Naive thymus-derived CD8-positive, alpha-beta T cell (primary cell): Measurements from ENCODE around the gene PCDHGA6. TPM values are rescaled to one million over a fixed set of nuclear protein-coding genes. Genes with fewer than 3 reads are reported as not detected.
A peak's percentile ranks its signal among the peaks of the same experiment; 100 is the strongest.
"Not testable (repeated sequence)": the region's sequence is repeated elsewhere in the genome, so short reads cannot be mapped to it uniquely, and the experiment has no call there.

ENCODE experiments used
- ATAC-seq, 2 donors: fragments of 150-1000 bp; cut with Tn5 transposase in 1 of 2; sonication (Bioruptor Pico), chemical (Tn5 transposase) in 1 of 2; 1 replicate in 1 of 2; 2 replicates in 1 of 2; pipeline ENCODE4 v1.10.0; 2021; ENCODE audit warnings: mild to moderate bottlenecking in 2 of 2, moderate library complexity in 2 of 2
- POLR2A ChIA-PET: fragments of 350-600 bp; sonication (Branson Sonifier 250); formaldehyde crosslinking; loops from one replicate; lab custom pipeline; 2021; ENCODE audit warnings: antibody characterized with exemption; lab: Charles Lee
- DNase-seq, 10 donors: peaks; one replicate each; pipeline versions ENCODE4 v3.0.0 to v3.0.0-alpha.2; 2020 to 2022
- H3K27ac Mint-ChIP-seq, 10 donors: one replicate each; pipeline ENCODE4 v1.8.0; 2020 to 2022; ENCODE audit warnings: mild to moderate bottlenecking in 10 of 10, mixed read lengths in 10 of 10, moderate library complexity in 4 of 10, inconsistent platforms in 1 of 10
- H3K27me3 Mint-ChIP-seq, 5 donors: one replicate each; pipeline ENCODE4 v1.8.0; 2021 to 2022; ENCODE audit warnings: mixed read lengths in 5 of 5
- H3K36me3 Mint-ChIP-seq, 3 donors: one replicate each; pipeline ENCODE4 v1.8.0; 2020 to 2022; ENCODE audit warnings: mixed read lengths in 3 of 3, mild to moderate bottlenecking in 2 of 3, inconsistent platforms in 1 of 3
- H3K4me1 Mint-ChIP-seq, 4 donors: one replicate each; pipeline ENCODE4 v1.8.0; 2021 to 2022; ENCODE audit warnings: mixed read lengths in 4 of 4
- H3K4me3 Mint-ChIP-seq, 10 donors: one replicate each; pipeline ENCODE4 v1.8.0; 2020 to 2022; ENCODE audit warnings: mild to moderate bottlenecking in 10 of 10, mixed read lengths in 10 of 10, moderate library complexity in 6 of 10, inconsistent platforms in 1 of 10
- H3K9me3 Mint-ChIP-seq, 9 donors: one replicate each; pipeline ENCODE4 v1.8.0; 2020 to 2022; ENCODE audit warnings: mixed read lengths in 9 of 9, mild to moderate bottlenecking in 3 of 9, inconsistent platforms in 1 of 9, moderate library complexity in 1 of 9
- polyA plus RNA-seq, 3 donors: library from polyadenylated mRNA; unstranded; fragments of 300-500 nt; fragmentation: Illumina TruSeq; gene quantifications; one replicate each; pipeline ENCODE4 v1.2.3, GENCODE V29; 2021
- total RNA-seq, 8 experiments: library from RNA in 2 of 8; stranded (reverse) in 2 of 8; gene quantifications; one replicate each; pipeline ENCODE4 v1.2.3 and lab custom pipeline; 2021 to 2026

The PCDHGA6 gene
- total RNA-seq, result under 1 TPM; 0.60 to 0.68 TPM
- under 1 TPM in 1 of 3 donors, not detected in 2; 0.05 TPM for polyA plus RNA-seq
- 0 to 2.5 (median 0.58) reads per million in 6 experiments for total RNA-seq (lab: John Stamatoyannopoulos, UW)

DNA sequence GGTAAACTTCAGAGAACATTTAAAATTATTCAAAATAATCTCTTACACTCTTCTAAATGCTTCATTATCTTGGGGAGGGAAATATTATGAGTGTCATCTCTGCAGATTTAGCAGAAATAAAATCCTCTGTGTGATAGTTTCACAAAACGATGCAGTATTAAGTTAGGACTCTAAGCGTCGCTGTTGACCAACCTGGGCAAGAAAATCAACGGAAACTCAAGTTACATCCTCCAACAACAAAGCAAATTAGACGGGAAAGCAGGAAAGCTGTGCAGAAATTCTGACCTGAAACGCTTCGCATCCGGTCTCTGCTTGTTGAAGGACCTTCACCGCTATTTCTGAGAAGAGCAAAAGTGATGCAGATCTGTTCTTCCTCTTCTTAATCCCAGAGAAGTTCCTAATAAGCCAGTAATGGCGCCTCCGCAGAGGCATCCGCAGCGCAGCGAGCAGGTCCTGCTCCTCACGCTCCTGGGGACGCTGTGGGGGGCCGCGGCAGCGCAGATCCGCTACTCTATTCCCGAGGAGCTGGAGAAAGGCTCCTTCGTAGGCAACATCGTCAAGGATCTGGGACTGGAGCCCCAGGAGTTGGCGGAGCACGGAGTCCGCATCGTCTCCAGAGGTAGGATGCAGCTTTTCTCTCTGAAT lies at the start of gene PCDHGA6:
Gene PCDHGA6 (plus strand): TSS at position 219 of the 645 bp plus-strand sequence. CDS start 193 bp downstream, at position 412.
- POLR2A ChIA-PET, result no interaction called here
- peak within 1 kb of the TSS in 8 of 10 donors; percentile 15 to 56 (median 38) for H3K4me3 Mint-ChIP-seq
- DNase-seq (no peak), ATAC-seq (no peak)
- peaks cover 29 to 70% (median 59%) of the 10 kb centered on the region in 5 donors for H3K27me3 Mint-ChIP-seq
- H3K4me1 Mint-ChIP-seq, result peaks cover 0 to 7% (median 4%) of the 10 kb centered on the region in 4 donors
- peaks cover 0 to 87% (median 34%) of the 10 kb centered on the region in 9 donors for H3K9me3 Mint-ChIP-seq
- peaks cover 16 to 60% (median 31%) of the 10 kb centered on the region in 3 donors for H3K36me3 Mint-ChIP-seq
- peak within 1 kb of the TSS in 1 of 10 donors; percentile 35 for H3K27ac Mint-ChIP-seq

DNA sequence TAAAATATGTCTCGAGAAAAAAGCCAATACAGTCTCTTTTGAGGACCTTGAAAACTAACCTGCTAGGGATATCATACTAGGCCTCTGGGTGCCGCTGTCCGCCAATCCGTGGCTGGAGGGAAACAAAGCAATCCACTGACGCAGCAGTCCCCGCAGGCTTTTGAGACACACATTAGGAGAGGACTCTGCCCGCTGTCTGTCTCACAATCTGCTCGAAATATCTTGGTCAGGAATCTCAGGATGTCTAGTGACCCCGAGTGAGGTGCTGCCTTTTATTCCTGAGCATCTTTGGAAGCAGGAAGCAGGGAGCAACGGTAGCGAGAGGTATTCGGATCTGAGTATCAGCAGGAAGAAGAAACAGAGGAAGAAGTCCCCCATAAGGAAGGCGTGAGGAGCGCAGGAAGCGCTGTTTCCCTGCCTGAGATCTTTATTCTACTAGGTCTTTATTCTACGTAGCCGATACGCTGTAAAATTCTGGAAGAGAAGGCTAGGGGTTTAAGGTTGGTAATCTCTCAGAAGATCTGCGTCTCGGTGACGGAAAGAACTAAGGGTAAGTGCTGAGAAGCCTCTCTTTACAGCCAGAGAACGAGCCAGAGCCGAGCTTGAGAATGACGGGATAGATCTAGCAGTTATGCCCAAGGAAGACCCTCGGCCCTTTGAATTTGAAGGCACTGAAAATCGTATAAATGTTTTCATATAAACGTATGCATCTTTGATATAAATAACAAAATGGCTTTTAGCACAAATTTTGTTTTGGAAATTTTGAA lies 47.4 kb upstream of the PCDHGA6 start:
- peak; percentile 96 to 97 for ATAC-seq
- peak overlapping the region; percentile 51 to 93 (median 88) for H3K27ac Mint-ChIP-seq

DNA sequence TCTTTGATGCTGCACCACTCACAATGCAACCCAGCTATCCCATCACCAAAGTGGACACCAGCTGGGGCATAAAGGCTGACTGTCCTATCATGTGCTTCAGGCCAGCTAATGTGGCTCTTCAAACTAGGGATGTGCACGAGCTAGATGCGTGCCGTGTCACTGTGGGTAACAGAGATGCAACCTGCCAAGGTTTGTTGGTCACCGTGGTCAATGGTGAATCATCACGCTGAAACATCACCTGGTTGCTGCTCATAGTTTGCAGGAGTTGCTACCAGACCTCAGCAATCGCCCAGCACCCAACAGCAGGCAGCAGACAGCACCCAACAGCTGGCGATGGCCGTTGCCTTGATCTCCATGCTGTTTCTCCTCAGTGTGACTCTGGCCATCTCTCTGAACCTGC lies 45.5 kb upstream of the PCDHGA6 start:
- Mint-ChIP-seq H3K27ac (no peak overlapping the region), H3K4me1 (peaks cover 6 to 8% (median 7%) of the 10 kb centered on the region in 4 donors), H3K36me3 (peaks cover 9 to 53% (median 48%) of the 10 kb centered on the region in 3 donors), H3K4me3 (no peak overlapping the region), H3K9me3 (peaks cover 5 to 75% (median 36%) of the 10 kb centered on the region in 9 donors), H3K27me3 (peaks cover 13 to 66% (median 58%) of the 10 kb centered on the region in 5 donors)
- DNase-seq (no peak), ATAC-seq (no peak)
- POLR2A ChIA-PET, result interaction anchor here (0.5 to 0.8 kb wide), 2 partner anchors 11 to 184 kb away, joined by 3 to 6 read pairs; no protein-coding TSS in a partner anchor

More for the DNA sequence above, 47.4 kb upstream of the PCDHGA6 start:
- Mint-ChIP-seq H3K36me3 (peaks cover 2 to 49% (median 42%) of the 10 kb centered on the region in 3 donors), H3K27me3 (peaks cover 8 to 48% (median 41%) of the 10 kb centered on the region in 5 donors), H3K4me3 (peak overlapping the region; percentile 84 to 98 (median 93)), H3K4me1 (peaks cover 6 to 8% (median 7%) of the 10 kb centered on the region in 4 donors), H3K9me3 (peaks cover 9 to 76% (median 28%) of the 10 kb centered on the region in 9 donors)
- POLR2A ChIA-PET, result interaction anchor here (0.7 kb wide), 1 partner anchor 1344 kb away, joined by 5 read pairs; no protein-coding TSS in a partner anchor
- peak in 9 of 10 donors; percentile 50 to 81 (median 66) for DNase-seq

DNA sequence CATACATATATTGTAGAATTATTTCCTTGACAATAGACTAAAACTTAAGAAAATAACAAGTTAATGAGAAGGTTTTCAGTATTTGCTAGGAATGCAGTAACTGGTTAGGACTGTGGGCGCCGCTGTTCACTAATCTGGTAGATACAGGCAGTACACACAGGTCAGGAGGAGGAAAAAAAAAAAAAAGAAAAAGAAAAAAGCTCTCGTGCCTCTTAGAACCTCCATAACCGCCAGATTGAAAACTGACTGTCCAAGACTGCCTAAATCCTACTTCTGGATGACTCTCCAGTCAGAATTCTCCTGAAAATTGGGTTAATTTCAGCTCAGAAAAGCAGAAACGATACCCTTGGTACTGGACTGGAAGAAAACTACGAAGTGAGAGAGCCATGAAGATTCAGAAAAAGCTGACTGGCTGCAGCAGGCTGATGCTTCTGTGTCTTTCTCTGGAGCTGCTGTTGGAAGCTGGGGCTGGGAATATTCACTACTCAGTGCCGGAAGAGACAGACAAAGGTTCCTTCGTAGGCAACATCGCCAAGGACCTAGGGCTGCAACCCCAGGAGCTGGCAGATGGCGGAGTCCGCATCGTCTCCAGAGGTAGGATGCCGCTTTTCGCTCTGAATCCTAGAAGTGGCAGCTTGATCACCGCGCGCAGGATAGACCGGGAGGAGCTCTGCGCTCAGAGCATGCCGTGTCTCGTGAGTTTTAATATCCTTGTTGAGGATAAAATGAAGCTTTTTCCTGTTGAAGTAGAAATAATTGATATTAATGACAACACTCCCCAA lies 43.2 kb upstream of the PCDHGA6 start, which contains the start of gene PCDHGA1:
Gene PCDHGA1 (plus strand): TSS at position 216 of the 782 bp plus-strand sequence.
- Mint-ChIP-seq H3K27ac (no peak within 1 kb of the TSS), H3K4me3 (peak within 1 kb of the TSS in 5 of 10 donors; percentile 5 to 53 (median 24)), H3K4me1 (peaks cover 6 to 9% (median 7%) of the 10 kb centered on the region in 4 donors), H3K9me3 (peaks cover 17 to 89% (median 49%) of the 10 kb centered on the region in 9 donors), H3K36me3 (peaks cover 13 to 71% (median 60%) of the 10 kb centered on the region in 3 donors), H3K27me3 (peaks cover 24 to 88% (median 73%) of the 10 kb centered on the region in 5 donors)
- POLR2A ChIA-PET, result no interaction called here
- DNase-seq, result peak in 1 of 10 donors; percentile 20
- peak in 1 of 2 donors; percentile 45 for ATAC-seq

DNA sequence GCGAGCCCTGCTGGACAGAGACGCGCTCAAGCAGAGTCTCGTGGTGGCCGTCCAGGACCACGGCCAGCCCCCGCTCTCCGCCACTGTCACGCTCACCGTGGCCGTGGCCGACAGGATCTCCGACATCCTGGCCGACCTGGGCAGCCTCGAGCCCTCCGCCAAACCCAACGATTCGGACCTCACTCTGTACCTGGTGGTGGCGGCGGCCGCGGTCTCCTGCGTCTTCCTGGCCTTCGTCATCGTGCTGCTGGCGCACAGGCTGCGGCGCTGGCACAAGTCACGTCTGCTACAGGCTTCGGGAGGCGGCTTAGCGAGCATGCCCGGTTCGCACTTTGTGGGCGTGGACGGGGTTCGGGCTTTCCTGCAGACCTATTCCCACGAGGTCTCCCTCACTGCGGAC lies 41.1 kb upstream of the PCDHGA6 start:
- Mint-ChIP-seq H3K36me3 (peaks cover 17 to 74% (median 61%) of the 10 kb centered on the region in 3 donors), H3K27me3 (peaks cover 44 to 92% (median 77%) of the 10 kb centered on the region in 5 donors), H3K9me3 (peaks cover 23 to 94% (median 54%) of the 10 kb centered on the region in 9 donors)
- H3K27ac Mint-ChIP-seq, POLR2A ChIA-PET, DNase-seq, ATAC-seq, H3K4me1 Mint-ChIP-seq, H3K4me3 Mint-ChIP-seq: not testable (repeated sequence)

DNA sequence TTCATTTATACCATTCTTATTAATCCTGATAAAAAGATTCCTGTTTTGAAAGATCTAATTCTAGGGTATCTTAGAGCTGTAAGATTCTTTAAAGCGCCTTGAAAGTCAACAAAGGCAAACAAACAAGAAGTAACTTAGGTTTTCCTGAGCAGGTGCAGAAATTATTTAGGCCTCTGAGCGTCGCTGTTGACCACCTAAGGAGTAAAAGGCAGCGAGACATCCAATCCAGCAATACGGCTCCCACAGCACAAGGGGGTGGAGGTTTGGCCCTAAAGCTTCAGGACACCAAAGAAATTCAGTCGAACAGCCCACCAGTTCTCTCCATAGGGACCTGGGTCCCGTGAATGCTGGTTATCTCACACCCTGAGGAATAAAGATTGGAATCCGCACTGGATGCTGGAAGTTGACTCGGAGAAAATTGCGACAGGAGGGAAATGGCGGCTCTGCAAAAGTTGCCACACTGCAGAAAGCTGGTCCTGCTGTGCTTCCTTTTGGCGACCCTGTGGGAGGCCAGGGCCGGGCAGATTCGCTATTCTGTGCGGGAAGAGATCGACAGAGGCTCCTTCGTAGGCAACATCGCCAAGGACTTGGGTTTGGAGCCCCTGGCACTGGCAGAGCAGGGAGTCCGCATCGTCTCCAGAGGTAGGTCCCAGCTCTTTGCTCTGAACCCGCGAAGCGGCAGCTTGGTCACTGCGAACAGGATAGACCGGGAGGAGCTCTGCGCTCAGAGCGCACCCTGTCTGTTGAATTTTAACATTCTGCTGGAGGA lies 35.0 kb upstream of the PCDHGA6 start, which contains the start of gene PCDHGA2:
Gene PCDHGA2 (plus strand): TSS at position 223 of the 769 bp plus-strand sequence.
- DNase-seq (no peak), ATAC-seq (no peak)
- Mint-ChIP-seq H3K9me3 (peaks cover 33 to 96% (median 74%) of the 10 kb centered on the region in 9 donors), H3K36me3 (peaks cover 26 to 79% (median 56%) of the 10 kb centered on the region in 3 donors), H3K4me3 (no peak within 1 kb of the TSS), H3K27ac (no peak within 1 kb of the TSS), H3K27me3 (peaks cover 60 to 94% (median 82%) of the 10 kb centered on the region in 5 donors), H3K4me1 (peaks cover 0 to 1% (median 0%) of the 10 kb centered on the region in 4 donors)
- POLR2A ChIA-PET, result no interaction called here

DNA sequence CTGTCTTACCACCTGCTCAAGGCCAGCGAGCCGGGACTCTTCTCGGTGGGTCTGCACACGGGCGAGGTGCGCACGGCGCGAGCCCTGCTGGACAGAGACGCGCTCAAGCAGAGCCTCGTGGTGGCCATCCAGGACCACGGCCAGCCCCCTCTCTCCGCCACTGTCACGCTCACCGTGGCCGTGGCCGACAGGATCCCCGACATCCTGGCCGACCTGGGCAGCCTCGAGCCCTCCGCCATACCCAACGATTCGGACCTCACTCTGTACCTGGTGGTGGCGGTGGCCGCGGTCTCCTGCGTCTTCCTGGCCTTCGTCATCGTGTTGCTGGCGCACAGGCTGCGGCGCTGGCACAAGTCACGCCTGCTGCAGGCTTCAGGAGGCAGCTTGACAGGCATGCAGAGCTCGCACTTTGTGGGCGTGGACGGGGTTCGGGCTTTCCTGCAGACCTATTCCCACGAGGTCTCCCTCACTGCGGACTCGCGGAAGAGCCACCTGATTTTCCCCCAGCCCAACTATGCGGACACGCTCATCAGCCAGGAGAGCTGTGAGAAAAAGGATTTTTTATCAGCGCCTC lies 32.8 kb upstream of the PCDHGA6 start:
- H3K4me1 Mint-ChIP-seq, H3K27ac Mint-ChIP-seq, ATAC-seq, DNase-seq, POLR2A ChIA-PET: not testable (repeated sequence)
- Mint-ChIP-seq H3K27me3 (peaks cover 57 to 93% (median 76%) of the 10 kb centered on the region in 5 donors), H3K9me3 (peaks cover 29 to 93% (median 56%) of the 10 kb centered on the region in 9 donors), H3K36me3 (peaks cover 28 to 73% (median 55%) of the 10 kb centered on the region in 3 donors), H3K4me3 (peak overlapping the region in 1 of 10 donors; percentile 48)

DNA sequence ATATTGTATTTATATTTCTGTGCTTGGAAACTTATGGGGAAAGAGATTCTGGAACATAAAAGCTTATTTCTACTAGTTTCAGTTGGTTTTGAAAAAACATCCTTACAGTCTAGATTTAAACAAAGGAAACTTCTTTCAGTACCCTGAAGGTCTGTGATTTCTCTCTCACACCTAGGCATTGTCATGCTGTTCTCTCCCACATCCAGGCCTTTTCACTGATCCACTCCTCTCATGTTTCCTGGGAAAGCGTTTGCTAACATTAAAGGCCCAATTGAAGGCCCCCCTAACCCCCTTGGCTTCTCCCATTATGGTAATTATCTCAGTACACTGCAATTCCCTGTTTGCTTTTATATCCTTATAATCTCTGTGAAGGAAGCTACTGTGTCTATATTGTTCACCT lies 30.9 kb upstream of the PCDHGA6 start:
- Mint-ChIP-seq H3K4me1 (no peaks in the 10 kb centered on the region), H3K27ac (no peak overlapping the region), H3K9me3 (peaks cover 21 to 90% (median 50%) of the 10 kb centered on the region in 9 donors), H3K4me3 (peak overlapping the region in 1 of 10 donors; percentile 12), H3K36me3 (peaks cover 32 to 71% (median 52%) of the 10 kb centered on the region in 3 donors), H3K27me3 (peaks cover 55 to 93% (median 66%) of the 10 kb centered on the region in 5 donors)
- DNase-seq (no peak), ATAC-seq (no peak)
- POLR2A ChIA-PET, result no interaction called here

DNA sequence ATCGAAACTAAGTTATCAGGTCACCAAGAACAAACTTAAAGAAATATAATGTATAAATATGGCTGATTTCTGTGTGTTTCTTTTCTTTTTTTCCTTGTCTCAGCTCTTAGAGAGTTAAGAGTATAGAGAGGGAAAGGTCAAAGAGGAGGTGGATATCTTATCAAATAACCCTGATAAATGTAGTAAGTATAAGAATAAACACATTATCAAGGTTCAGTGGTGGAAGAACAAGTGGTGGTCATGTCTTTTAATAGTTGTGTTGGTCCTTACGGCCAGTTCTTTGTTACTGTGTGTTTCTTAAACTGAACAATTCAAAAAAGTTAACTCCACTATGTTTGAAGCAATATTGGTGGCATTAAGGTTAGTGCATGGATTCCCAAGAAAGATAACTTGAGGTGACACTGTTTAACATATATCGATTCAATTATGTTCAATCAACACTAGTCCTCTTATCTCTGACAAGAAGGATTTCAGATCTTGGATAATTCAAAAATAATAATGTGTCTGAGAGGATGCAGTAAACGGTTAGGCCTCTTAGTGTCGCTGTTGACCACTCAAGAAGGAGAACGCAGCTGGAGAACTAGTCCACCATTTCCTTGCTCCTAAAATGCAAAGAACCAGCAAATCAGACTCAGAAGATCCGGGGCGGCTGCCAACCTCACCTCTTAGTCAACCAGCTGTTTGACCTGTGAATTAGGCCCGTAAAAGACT lies 30.3 kb upstream of the PCDHGA6 start, which contains the start of gene PCDHGA3:
Gene PCDHGA3 (plus strand): TSS at position 588 of the 711 bp plus-strand sequence. CDS start 205 bp downstream, outside the sequence.
- H3K4me3 Mint-ChIP-seq, result peak within 1 kb of the TSS in 8 of 10 donors; percentile 2 to 48 (median 35)
- ATAC-seq (no peak), DNase-seq (no peak)
- peaks cover 52 to 93% (median 64%) of the 10 kb centered on the region in 5 donors for H3K27me3 Mint-ChIP-seq
- peaks cover 15 to 88% (median 48%) of the 10 kb centered on the region in 9 donors for H3K9me3 Mint-ChIP-seq
- H3K4me1 Mint-ChIP-seq, result no peaks in the 10 kb centered on the region
- no peak within 1 kb of the TSS for H3K27ac Mint-ChIP-seq
- POLR2A ChIA-PET, result no interaction called here
- peaks cover 27 to 66% (median 47%) of the 10 kb centered on the region in 3 donors for H3K36me3 Mint-ChIP-seq

DNA sequence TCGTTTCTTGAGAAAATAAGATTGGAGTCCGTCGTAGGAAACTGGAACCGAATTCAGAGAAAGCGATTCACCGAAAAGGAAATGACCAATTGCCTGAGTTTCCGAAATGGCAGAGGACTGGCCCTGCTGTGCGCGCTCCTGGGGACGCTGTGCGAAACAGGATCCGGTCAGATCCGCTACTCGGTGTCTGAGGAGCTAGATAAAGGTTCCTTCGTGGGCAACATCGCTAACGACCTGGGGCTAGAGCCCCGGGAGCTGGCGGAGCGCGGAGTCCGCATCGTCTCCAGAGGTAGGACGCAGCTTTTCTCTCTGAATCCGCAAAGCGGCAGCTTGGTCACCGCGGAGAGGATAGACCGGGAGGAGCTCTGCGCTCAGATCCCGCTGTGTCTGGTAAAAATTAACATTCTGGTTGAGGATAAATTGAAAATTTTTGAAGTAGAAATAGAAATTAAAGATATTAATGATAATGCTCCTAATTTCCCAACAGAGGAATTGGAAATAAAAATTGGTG lies 29.7 kb upstream of the PCDHGA6 start:
- Mint-ChIP-seq H3K36me3 (peaks cover 27 to 61% (median 47%) of the 10 kb centered on the region in 3 donors), H3K27ac (no peak overlapping the region), H3K9me3 (peaks cover 14 to 88% (median 48%) of the 10 kb centered on the region in 9 donors), H3K27me3 (peaks cover 54 to 93% (median 65%) of the 10 kb centered on the region in 5 donors), H3K4me3 (peak overlapping the region in 8 of 10 donors; percentile 2 to 48 (median 35)), H3K4me1 (no peaks in the 10 kb centered on the region)
- POLR2A ChIA-PET, result no interaction called here
- ATAC-seq (no peak), DNase-seq (no peak)
